SK-N-SH treated with all-trans-retinoic acid at 6 μM for 48 hours (cell line): ENCODE results near the gene CDK5R1.

Experiments
- ARNTL ChIP-seq: fragments of 450-650 bp; formaldehyde crosslinking; IDR thresholded peaks from 2 replicates; pipeline ENCODE4 v1.5.0; 2020; ENCODE audit warnings: low read depth, mild to moderate bottlenecking, moderate library complexity, borderline replicate concordance
- CREB5 ChIP-seq: fragments of 250-450 bp; sonication (Bioruptor Pico); IDR thresholded peaks from 2 replicates; pipeline ENCODE4 v1.5.1; 2020; ENCODE audit warnings: low read depth, mild to moderate bottlenecking, moderate library complexity
- GLIS3 ChIP-seq: fragments of 250-450 bp; sonication (Bioruptor Pico); IDR thresholded peaks from 2 replicates; pipeline ENCODE4 v1.5.0; 2020; ENCODE audit warnings: mild to moderate bottlenecking, moderate library complexity
- ISL1 ChIP-seq: fragments of 250-450 bp; sonication (Bioruptor Pico); IDR thresholded peaks from 2 replicates; pipeline ENCODE4 v2.1.2; 2022; ENCODE audit warnings: mild to moderate bottlenecking, moderate library complexity
- OSR1 ChIP-seq: fragments of 250-450 bp; sonication (Bioruptor Pico); IDR thresholded peaks from 2 replicates; pipeline ENCODE4 v1.8.0; 2022; ENCODE audit warnings: moderate library complexity, mild to moderate bottlenecking, inconsistent platforms
- PATZ1 ChIP-seq: fragments of 250-450 bp; sonication (Bioruptor Pico); IDR thresholded peaks from 2 replicates; pipeline ENCODE4 v1.8.0; 2020; ENCODE audit warnings: mild to moderate bottlenecking, moderate library complexity, borderline replicate concordance
- POU6F1 ChIP-seq: fragments of 250-450 bp; sonication (Bioruptor Pico); IDR thresholded peaks from 2 replicates; pipeline ENCODE4 v1.8.0; 2021; ENCODE audit warnings: low read depth, mild to moderate bottlenecking, moderate library complexity, borderline replicate concordance
- RARB ChIP-seq: fragments of 250-450 bp; sonication (Bioruptor Pico); IDR thresholded peaks from 2 replicates; pipeline ENCODE4 v1.8.0; 2021; ENCODE audit warnings: mild to moderate bottlenecking, moderate library complexity
- SNAI2 ChIP-seq: fragments of 250-450 bp; sonication (Bioruptor Pico); IDR thresholded peaks from 2 replicates; pipeline ENCODE4 v1.5.0; 2020; ENCODE audit warnings: mild to moderate bottlenecking, moderate library complexity
- TCF4 ChIP-seq: fragments of 250-450 bp; sonication (Bioruptor Pico); IDR thresholded peaks from 2 replicates; pipeline ENCODE4 v1.8.0; 2021; ENCODE audit warnings: mild to moderate bottlenecking, moderate library complexity, borderline replicate concordance
- TSHZ2 ChIP-seq: fragments of 250-450 bp; sonication (Bioruptor Pico); IDR thresholded peaks from 2 replicates; pipeline ENCODE4 v1.5.0; 2020; ENCODE audit warnings: mild to moderate bottlenecking, moderate library complexity
- ZFP3 ChIP-seq: fragments of 250-450 bp; sonication (Bioruptor Pico); IDR thresholded peaks from 2 replicates; pipeline ENCODE4 v1.5.0; 2020; ENCODE audit warnings: mild to moderate bottlenecking, moderate library complexity
- ZFP30 ChIP-seq: fragments of 450-650 bp; formaldehyde crosslinking; IDR thresholded peaks from 2 replicates; pipeline ENCODE4 v1.5.0; 2022; ENCODE audit warnings: mild to moderate bottlenecking, moderate library complexity
- ZNF70 ChIP-seq: fragments of 450-650 bp; formaldehyde crosslinking; IDR thresholded peaks from 2 replicates; pipeline ENCODE4 v1.5.0; 2020; ENCODE audit warnings: mild to moderate bottlenecking, moderate library complexity

- TF ChIP-seq TCF4 (CRISPR knock-in tag) (no peak), GLIS3 (CRISPR knock-in tag) (no peak), ZFP3 (CRISPR knock-in tag) (no peak), TSHZ2 (CRISPR knock-in tag) (no peak), ISL1 (CRISPR knock-in tag) (no peak), ZNF70 (CRISPR knock-in tag) (no peak), ZFP30 (no peak), CREB5 (CRISPR knock-in tag) (no peak), OSR1 (no peak), SNAI2 (no peak), RARB (CRISPR knock-in tag) (no peak), PATZ1 (CRISPR knock-in tag) (no peak), ARNTL (CRISPR knock-in tag) (no peak), POU6F1 (CRISPR knock-in tag) (no peak)
These were observed 28.4 kb upstream of the CDK5R1 start for GRCh38 chr17:32458371-32458770.
